ENCODE measurements around the gene CDC42BPA.

The CDC42BPA gene

GRCh38 chr1:227311389-227312001 is 6.8 kb downstream of the CDC42BPA start:
- H3K27ac ChIP-seq: no peak overlapping the region
- no peak for DNase-seq (ENCODE audit: low spot score)
- ChIA-PET POLR2A (ENCODE audit: low non-redundant PET) (no interaction called here), CTCF (interaction anchor here (0.6 kb wide), 1 partner anchor 14 kb away, joined by 5 read pairs; no protein-coding TSS in a partner anchor)
- no peak for TF ChIP-seq CTCF (conservative IDR thresholded peaks at IDR 0.05; ENCODE audit: low read depth)

DNA sequence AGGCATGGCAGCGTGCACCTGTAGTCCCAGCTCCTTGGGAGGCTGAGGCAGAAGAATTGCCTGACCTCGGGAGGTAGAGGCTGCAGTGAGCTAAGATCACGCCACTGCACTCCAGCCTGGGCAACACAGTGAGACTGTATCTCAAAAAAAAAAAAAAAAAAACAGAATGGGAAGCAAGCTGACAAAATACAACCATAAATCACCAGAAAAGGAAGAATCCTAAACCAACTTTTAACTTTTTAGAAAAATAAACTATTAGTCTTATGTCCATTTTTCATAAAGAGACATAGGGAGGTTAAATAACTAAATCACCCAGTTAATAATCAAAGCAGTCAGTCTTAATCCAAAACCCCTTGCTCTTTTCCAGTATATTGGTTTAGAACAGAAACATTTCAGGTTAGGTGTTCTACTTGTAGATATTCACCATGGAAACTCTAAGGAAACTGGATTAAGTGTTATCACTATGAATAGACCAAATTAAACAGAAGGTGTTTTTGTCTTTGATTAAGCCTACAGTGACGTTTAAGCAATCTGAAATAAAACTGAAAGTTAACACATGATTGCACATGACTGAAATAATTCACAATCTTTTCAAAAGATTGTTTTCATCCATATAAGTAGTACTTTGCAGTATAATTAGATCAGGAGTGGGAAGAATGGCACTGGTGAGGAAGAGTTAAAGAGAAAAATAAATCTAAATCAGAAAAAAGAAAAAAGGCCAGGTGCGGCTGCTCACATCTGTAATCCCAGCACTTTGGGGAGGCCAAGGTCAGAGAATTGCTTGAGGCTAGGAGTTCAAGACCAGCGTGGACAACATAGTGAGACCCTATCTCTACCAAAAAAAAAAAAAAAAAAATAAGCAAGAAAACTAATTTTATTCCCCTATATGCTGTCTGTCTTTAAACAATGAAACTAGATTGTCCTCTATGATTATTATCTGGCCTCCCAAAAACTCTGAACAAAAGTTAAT is 9.6 kb downstream of the CDC42BPA start:
- POLR2A ChIA-PET (ENCODE audit: low non-redundant PET): interaction anchor here (0.6 kb wide), 2 partner anchors 10 to 366 kb away, joined by 3 to 5 read pairs; no protein-coding TSS in a partner anchor
- CTCF ChIA-PET: interaction anchor here (0.6 kb wide), 1 partner anchor 42 kb away, joined by 5 read pairs; no protein-coding TSS in a partner anchor
- no peak for DNase-seq (ENCODE audit: low spot score)
- H3K27ac ChIP-seq: no peak overlapping the region
- no peak for TF ChIP-seq CTCF (conservative IDR thresholded peaks at IDR 0.05; ENCODE audit: low read depth)

- ChIA-PET POLR2A (ENCODE audit: low non-redundant PET) (no interaction called here), CTCF (no interaction called here)
- H3K27ac ChIP-seq: no peak overlapping the region
Measured at GRCh38 chr1:227306689-227307088, 11.6 kb downstream of the CDC42BPA start.

GRCh38 chr1:227305894-227306626 is 12.2 kb downstream of the CDC42BPA start:
- POLR2A ChIA-PET (ENCODE audit: low non-redundant PET): no interaction called here
- CTCF ChIA-PET: interaction anchor here (0.6 kb wide), 3 partner anchors 27 to 93 kb away, joined by 3 to 4 read pairs (median 3); no protein-coding TSS in a partner anchor
- no peak for DNase-seq (ENCODE audit: low spot score)
- no peak for TF ChIP-seq CTCF (conservative IDR thresholded peaks at IDR 0.05; ENCODE audit: low read depth)
- no peak overlapping the region for H3K27ac ChIP-seq

More at GRCh38 chr1:227306689-227307088, 11.6 kb downstream of the CDC42BPA start:
- DNase-seq (ENCODE audit: low spot score): no peak
- TF ChIP-seq CTCF (conservative IDR thresholded peaks at IDR 0.05; ENCODE audit: low read depth): no peak

- ChIA-PET POLR2A (ENCODE audit: low non-redundant PET) (no interaction called here), CTCF (interaction anchor here (0.6 kb wide), 2 partner anchors 567 to 1389 kb away, joined by 3 to 4 read pairs; no protein-coding TSS in a partner anchor)
- H3K27ac ChIP-seq: no peak overlapping the region
- no peak for DNase-seq (ENCODE audit: low spot score)
- TF ChIP-seq CTCF (conservative IDR thresholded peaks at IDR 0.05; ENCODE audit: low read depth): no peak
Measured at GRCh38 chr1:227304665-227305064, 13.6 kb downstream of the CDC42BPA start.

DNA sequence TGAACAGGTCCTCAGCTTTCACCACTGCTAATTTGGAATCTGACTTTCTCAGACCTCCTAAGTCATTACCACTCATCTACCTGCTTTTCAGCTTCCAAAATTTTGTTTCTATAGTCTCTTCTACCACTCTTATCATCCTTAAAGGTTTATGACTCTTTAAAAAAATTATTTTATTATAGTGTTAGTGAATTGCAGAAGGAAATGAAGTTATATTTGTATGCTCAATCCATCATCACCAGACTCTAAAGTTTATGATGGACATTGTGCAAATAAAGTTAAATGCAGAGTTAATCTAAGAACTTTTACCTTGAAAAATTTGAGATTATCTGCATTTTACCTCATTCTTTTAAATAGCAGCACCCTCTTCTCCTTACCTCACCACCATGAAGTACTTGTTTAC is 14.6 kb downstream of the CDC42BPA start:
- ChIA-PET CTCF (no interaction called here), POLR2A (ENCODE audit: low non-redundant PET) (no interaction called here)
- TF ChIP-seq CTCF (conservative IDR thresholded peaks at IDR 0.05; ENCODE audit: low read depth): no peak
- H3K27ac ChIP-seq: no peak overlapping the region
- no peak for DNase-seq (ENCODE audit: low spot score)
